T-cell (primary cell): ENCODE data around the gene APLP2. TPM values are rescaled to one million over a fixed set of nuclear protein-coding genes. Genes with fewer than 3 reads are reported as not detected.

Experiments
- ATAC-seq, 4 experiments: fragments of 200-7000 bp in 3 of 4; fragments of 150-1000 bp in 1 of 4; cut with Tn5 transposase; replicated peaks in 1 of 4; 1 replicate in 3 of 4; 2 replicates in 1 of 4; pipeline ENCODE4 v1.10.0; 2021; ENCODE audit warnings: moderate library complexity in 3 of 4, mild to moderate bottlenecking in 2 of 4, moderate number of reproducible peaks in 1 of 4
- CTCF ChIA-PET, 2 donors: fragments of 300-600 bp; sonication (Branson Sonifier 250); formaldehyde crosslinking; loops; one replicate each; lab custom pipeline; 2022; ENCODE audit warnings: antibody characterized with exemption in 2 of 2; lab: Charles Lee
- POLR2A ChIA-PET, 2 donors: fragments of 300-600 bp; sonication (Branson Sonifier 250); formaldehyde crosslinking; loops; one replicate each; lab custom pipeline; 2022; ENCODE audit warnings: antibody characterized with exemption in 2 of 2; lab: Charles Lee
- DNase-seq, 35 experiments: peaks; one replicate each; pipeline versions ENCODE4 v3.0.0 to v3.0.0-alpha.2; 2013 to 2023
- H3K27ac ChIP-seq: one replicate; pipeline ENCODE4 v1.5.1; 2013; ENCODE audit warnings: low read length
- H3K27me3 ChIP-seq, 2 experiments: replicated peaks in 1 of 2; 1 replicate in 1 of 2; 2 replicates in 1 of 2; pipeline versions ENCODE4 v1.6.1 to v1.7.0; 2013; ENCODE audit warnings: low read length in 1 of 2, mixed read lengths in 1 of 2; ENCODE audit not compliant: control insufficient read depth in 2 of 2, insufficient read depth in 2 of 2; ENCODE audit errors: extremely low read depth in 1 of 2
- H3K36me3 ChIP-seq, 2 donors: 1 replicate in 1 of 2; 2 replicates in 1 of 2; pipeline versions ENCODE4 v1.6.1 to v1.7.0; 2013; ENCODE audit warnings: low read length in 1 of 2; ENCODE audit not compliant: control insufficient read depth in 2 of 2, insufficient read depth in 1 of 2; ENCODE audit errors: extremely low read depth in 1 of 2
- H3K4me1 ChIP-seq, 2 experiments: 1 replicate in 1 of 2; 2 replicates in 1 of 2; pipeline versions ENCODE4 v1.6.1 to v1.7.0; 2013; ENCODE audit warnings: low read length in 2 of 2, mixed read lengths in 1 of 2; ENCODE audit not compliant: insufficient read depth in 2 of 2, control insufficient read depth in 1 of 2; ENCODE audit errors: extremely low read depth in 1 of 2
- H3K4me3 ChIP-seq, 2 donors: 1 replicate in 1 of 2; 2 replicates in 1 of 2; pipeline versions ENCODE4 v1.5.1 to v1.7.0; 2013; ENCODE audit warnings: mild to moderate bottlenecking in 2 of 2, low read length in 1 of 2, moderate library complexity in 1 of 2; ENCODE audit not compliant: control insufficient read depth in 1 of 2; ENCODE audit errors: extremely low read depth in 1 of 2
- H3K9me3 ChIP-seq: 2 replicates; pipeline ENCODE4 v1.7.0; 2013
- H3K27ac Mint-ChIP-seq, 2 donors: one replicate each; pipeline ENCODE4 v1.8.0; 2020 to 2021; ENCODE audit warnings: mild to moderate bottlenecking in 2 of 2, mixed read lengths in 2 of 2
- H3K27me3 Mint-ChIP-seq, 2 donors: one replicate each; pipeline ENCODE4 v1.8.0; 2021 to 2022; ENCODE audit warnings: mixed read lengths in 2 of 2
- H3K36me3 Mint-ChIP-seq: one replicate; pipeline ENCODE4 v1.8.0; 2021; ENCODE audit warnings: mixed read lengths
- H3K4me1 Mint-ChIP-seq, 3 donors: one replicate each; pipeline ENCODE4 v1.8.0; 2020 to 2022; ENCODE audit warnings: mixed read lengths in 3 of 3, mild to moderate bottlenecking in 1 of 3
- H3K4me3 Mint-ChIP-seq, 3 donors: one replicate each; pipeline ENCODE4 v1.8.0; 2020 to 2022; ENCODE audit warnings: mild to moderate bottlenecking in 3 of 3, mixed read lengths in 3 of 3, moderate library complexity in 3 of 3
- H3K9me3 Mint-ChIP-seq, 3 donors: one replicate each; pipeline ENCODE4 v1.8.0; 2020 to 2022; ENCODE audit warnings: mixed read lengths in 3 of 3
- WGBS: methylation state at CpG from one replicate; pipeline ENCODE4 v1.1.5; 2013; ENCODE audit warnings: missing lambda C conversion rate; ENCODE audit not compliant: insufficient coverage; 5-methylcytosine and 5-hydroxymethylcytosine counted together
- total RNA-seq, 35 experiments: library from RNA in 6 of 35; stranded (reverse) in 6 of 35; fragments of 120-200 nt in 1 of 35; gene quantifications; one replicate each; pipeline versions ENCODE4 v1.2.1 to v1.2.4 and lab custom pipeline; 2013 to 2026

Gene APLP2
- total RNA-seq, 5 donors from 2014 or later (not counting 1 experiment from before 2014, with no cell fraction given) = 36.4 to 61.9 (median 51.0) TPM

- Histone ChIP-seq H3K36me3 (no peaks in the 10 kb centered on the region), H3K27me3 (peaks cover 8 to 53% of the 10 kb centered on the region in 2 experiments), H3K4me3 (no peak overlapping the region), H3K9me3 (no peaks in the 10 kb centered on the region), H3K4me1 (peaks cover 0 to 9% of the 10 kb centered on the region in 2 experiments), H3K27ac (no peak overlapping the region)
- Mint-ChIP-seq H3K4me3 (peak overlapping the region in 1 of 3 donors; percentile 72), H3K36me3 (no peaks in the 10 kb centered on the region), H3K27me3 (peaks cover 37 to 42% of the 10 kb centered on the region in 2 donors), H3K4me1 (peaks cover 12 to 23% (median 12%) of the 10 kb centered on the region in 3 donors), H3K27ac (no peak overlapping the region), H3K9me3 (no peaks in the 10 kb centered on the region)
- ATAC-seq (no peak), DNase-seq (no peak)
- POLR2A ChIA-PET = no interaction called here
- WGBS = 78% methylated on average over 1 of the region's 3 CpGs
- CTCF ChIA-PET = interaction anchor here in 1 of 2 donors (0.8 kb wide), 1 partner anchor 1611 kb away, joined by 3 read pairs; no protein-coding TSS in a partner anchor
These were observed 88.1 kb downstream of the APLP2 start for GRCh38 chr11:130157840-130158239.

GRCh38 chr11:130159139-130159538 is 89.4 kb downstream of the APLP2 start:
- CTCF ChIA-PET = no interaction called here
- H3K27ac Mint-ChIP-seq = no peak overlapping the region
- no peaks in the 10 kb centered on the region for H3K9me3 ChIP-seq
- POLR2A ChIA-PET = no interaction called here
- H3K27ac ChIP-seq = no peak overlapping the region
- no peaks in the 10 kb centered on the region for H3K36me3 ChIP-seq
- H3K27me3 Mint-ChIP-seq = peaks cover 45 to 51% of the 10 kb centered on the region in 2 donors
- ATAC-seq (no peak), DNase-seq (no peak)
- peaks cover 8 to 57% of the 10 kb centered on the region in 2 experiments for H3K27me3 ChIP-seq
- no peak overlapping the region for H3K4me3 ChIP-seq
- H3K9me3 Mint-ChIP-seq = no peaks in the 10 kb centered on the region
- whole genome bisulfite sequencing = 81% methylated on average over 10 of the region's 14 CpGs
- peak overlapping the region; percentile 8 to 72 (median 35) for H3K4me3 Mint-ChIP-seq
- H3K36me3 Mint-ChIP-seq = no peaks in the 10 kb centered on the region
- peaks cover 0 to 9% of the 10 kb centered on the region in 2 experiments for H3K4me1 ChIP-seq
- H3K4me1 Mint-ChIP-seq = peaks cover 12 to 23% (median 12%) of the 10 kb centered on the region in 3 donors

GRCh38 chr11:130159657-130160497 is 90.2 kb downstream of the APLP2 start, which contains the start of gene ST14:
Gene ST14 (plus strand): TSS chr11:130159782. CDS start chr11:130159980, 198 bp downstream.
- Histone ChIP-seq H3K4me3 (peak within 1 kb of the TSS in 1 of 2 donors; percentile 1), H3K4me1 (peaks cover 0 to 9% of the 10 kb centered on the region in 2 experiments), H3K9me3 (no peaks in the 10 kb centered on the region), H3K27ac (no peak within 1 kb of the TSS), H3K27me3 (peaks cover 8 to 59% of the 10 kb centered on the region in 2 experiments), H3K36me3 (no peaks in the 10 kb centered on the region)
- WGBS = 3% methylated on average over 85 of the region's 89 CpGs
- no peak for DNase-seq
- Mint-ChIP-seq H3K27ac (no peak within 1 kb of the TSS), H3K27me3 (peaks cover 46 to 55% of the 10 kb centered on the region in 2 donors), H3K9me3 (no peaks in the 10 kb centered on the region), H3K4me3 (peak within 1 kb of the TSS; percentile 55 to 72 (median 61)), H3K4me1 (peaks cover 12 to 23% (median 12%) of the 10 kb centered on the region in 3 donors), H3K36me3 (no peaks in the 10 kb centered on the region)
- ATAC-seq = no peak
- ChIA-PET POLR2A (no interaction called here), CTCF (no interaction called here)

- H3K27ac Mint-ChIP-seq = no peak overlapping the region
- H3K9me3 ChIP-seq = no peaks in the 10 kb centered on the region
- peak overlapping the region in 1 of 2 donors; percentile 1 for H3K4me3 ChIP-seq
- peaks cover 0 to 9% of the 10 kb centered on the region in 2 experiments for H3K4me1 ChIP-seq
- ChIA-PET POLR2A (no interaction called here), CTCF (no interaction called here)
- peaks cover 12 to 23% (median 12%) of the 10 kb centered on the region in 3 donors for H3K4me1 Mint-ChIP-seq
- peaks cover 52 to 61% of the 10 kb centered on the region in 2 donors for H3K27me3 Mint-ChIP-seq
- WGBS = 53% methylated on average over 12 of the region's 19 CpGs
- ATAC-seq (no peak), DNase-seq (no peak)
- no peaks in the 10 kb centered on the region for H3K36me3 ChIP-seq
- no peaks in the 10 kb centered on the region for H3K36me3 Mint-ChIP-seq
- H3K4me3 Mint-ChIP-seq = peak overlapping the region; percentile 55 to 62 (median 61)
- peaks cover 8 to 59% of the 10 kb centered on the region in 2 experiments for H3K27me3 ChIP-seq
- H3K27ac ChIP-seq = no peak overlapping the region
- H3K9me3 Mint-ChIP-seq = no peaks in the 10 kb centered on the region
These were observed 90.9 kb downstream of the APLP2 start for GRCh38 chr11:130160498-130161155.

GRCh38 chr11:130161441-130162145 is 91.9 kb downstream of the APLP2 start:
- Histone ChIP-seq H3K4me3 (no peak overlapping the region), H3K4me1 (peaks cover 0 to 9% of the 10 kb centered on the region in 2 experiments), H3K9me3 (no peaks in the 10 kb centered on the region), H3K36me3 (no peaks in the 10 kb centered on the region), H3K27me3 (peaks cover 8 to 55% of the 10 kb centered on the region in 2 experiments), H3K27ac (no peak overlapping the region)
- Mint-ChIP-seq H3K4me1 (peaks cover 12 to 23% (median 12%) of the 10 kb centered on the region in 3 donors), H3K4me3 (peak overlapping the region in 1 of 3 donors; percentile 35), H3K27me3 (peaks cover 59 to 63% of the 10 kb centered on the region in 2 donors), H3K9me3 (no peaks in the 10 kb centered on the region), H3K36me3 (no peaks in the 10 kb centered on the region), H3K27ac (no peak overlapping the region)
- ChIA-PET POLR2A (no interaction called here), CTCF (no interaction called here)
- DNase-seq (no peak), ATAC-seq (no peak)
- 59% methylated on average over 5 of the region's 11 CpGs for WGBS

- Histone ChIP-seq H3K27ac (no peak overlapping the region), H3K4me1 (peaks cover 0 to 9% of the 10 kb centered on the region in 2 experiments), H3K4me3 (no peak overlapping the region), H3K9me3 (no peaks in the 10 kb centered on the region), H3K27me3 (peaks cover 8 to 56% of the 10 kb centered on the region in 2 experiments), H3K36me3 (no peaks in the 10 kb centered on the region)
- no peaks in the 10 kb centered on the region for H3K36me3 Mint-ChIP-seq
- ChIA-PET CTCF (no interaction called here), POLR2A (no interaction called here)
- no peaks in the 10 kb centered on the region for H3K9me3 Mint-ChIP-seq
- ATAC-seq (no peak), DNase-seq (no peak)
- no peak overlapping the region for H3K27ac Mint-ChIP-seq
- 73% methylated on average over 5 of the region's 5 CpGs for WGBS
- peaks cover 12 to 23% (median 12%) of the 10 kb centered on the region in 3 donors for H3K4me1 Mint-ChIP-seq
- H3K4me3 Mint-ChIP-seq = no peak overlapping the region
- peaks cover 59 to 65% of the 10 kb centered on the region in 2 donors for H3K27me3 Mint-ChIP-seq
These were observed 93.0 kb downstream of the APLP2 start for GRCh38 chr11:130162733-130163132.
